ENCODE results near the gene CCL18. TPM values are rescaled to one million over a fixed set of nuclear protein-coding genes. Genes with fewer than 3 reads are reported as not detected.
"Not testable (repeated sequence)": the region's sequence is repeated elsewhere in the genome, so short reads cannot be mapped to it uniquely, and the experiment has no call there.

Gene CCL18
- total and polyA plus RNA-seq, 2 of the 4 experiments (the other 2 are of a cell fraction): not detected

GRCh38 chr17:36104246-36104645 is 40.2 kb downstream of the CCL18 start:
- POLR2A ChIA-PET (ENCODE audit: unreplicated experiment); H3K9me3 ChIP-seq (ENCODE audit: control insufficient read depth, insufficient read depth, low read length); H3K18ac ChIP-seq (ENCODE audit: low read depth, low read length); in situ Hi-C loops (cut with MboI; ENCODE audit: low sequenced_read_pairs); H3K36me3 ChIP-seq (ENCODE audit: control insufficient read depth, insufficient read depth, low read length); H2BK20ac ChIP-seq (ENCODE audit: low read depth, low read length); H2AK5ac ChIP-seq (ENCODE audit: low read depth, low read length); H3K4ac ChIP-seq (ENCODE audit: low read depth, low read length); H4K5ac ChIP-seq (ENCODE audit: low read depth, low read length); H3K14ac ChIP-seq (replicated peaks; ENCODE audit: low read depth, low read length); H2BK15ac ChIP-seq (ENCODE audit: low read depth, low read length); CTCF ChIA-PET; H2AFZ ChIP-seq (replicated peaks; ENCODE audit: low read length, poor library complexity); H2BK5ac ChIP-seq (ENCODE audit: low read depth, low read length, poor library complexity, severe bottlenecking); dilution Hi-C loops (cut with HindIII; ENCODE audit: low sequenced_read_pairs, unreplicated experiment); H3K23ac ChIP-seq (ENCODE audit: low read depth, low read length); H2BK120ac ChIP-seq (ENCODE audit: low read depth, low read length); H3K27ac ChIP-seq (ENCODE audit: insufficient read depth, low read length); H3K9me1 ChIP-seq (ENCODE audit: insufficient read depth, low read length); H4K20me1 ChIP-seq (ENCODE audit: insufficient read depth, low read length); H3K4me1 ChIP-seq (ENCODE audit: control insufficient read depth, insufficient read depth, low read length); H4K8ac ChIP-seq (ENCODE audit: low read depth in 2 of 2, low read length in 2 of 2); H3K79me1 ChIP-seq (ENCODE audit: low read depth in 1 of 2, low read length in 2 of 2); DNase-seq; H3K4me2 ChIP-seq (ENCODE audit: low read depth, low read length); H4K91ac ChIP-seq (ENCODE audit: insufficient read depth, low read depth, low read length); intact Hi-C loops (cut with micrococcal nuclease); BruUV-seq (replicated peaks); H3K4me3 ChIP-seq (ENCODE audit: insufficient read depth, low read depth, low read length); H3K9ac ChIP-seq (ENCODE audit: low read depth, low read length); H3K56ac ChIP-seq (ENCODE audit: extremely low read depth, insufficient read depth, low read length); H2AK9ac ChIP-seq (replicated peaks; ENCODE audit: low read depth, low read length, poor library complexity); ATAC-seq (ENCODE audit: low read depth); H3K27me3 ChIP-seq (ENCODE audit: control insufficient read depth, insufficient read depth, low read length): not testable (repeated sequence)
- no CpG with 5 or more reads among the region's 7 CpGs for WGBS, 2 experiments (ENCODE audit: extremely low coverage in 2 of 2, insufficient read length in 1 of 2)
